ENCODE measurements around the gene TAL2.

The TAL2 gene

DNA sequence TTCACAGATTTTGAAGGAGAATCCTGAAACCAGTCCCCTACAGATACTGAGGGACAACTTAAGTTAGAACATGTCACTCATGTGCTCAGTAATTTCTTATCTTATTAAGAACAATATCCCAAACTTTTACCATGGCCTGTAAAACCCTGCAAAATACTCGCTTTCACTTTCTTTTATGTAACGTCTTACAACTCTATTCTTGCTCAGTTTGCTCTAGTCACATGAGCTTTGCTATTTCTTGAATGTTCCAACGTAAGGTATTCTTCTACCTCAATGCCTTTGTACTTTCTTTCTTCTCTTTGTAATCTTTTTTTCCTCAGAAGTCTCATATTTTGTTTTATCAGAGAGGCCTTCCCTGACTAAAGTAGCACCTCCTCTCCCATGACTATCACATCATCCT, 46.1 kb downstream of the TAL2 start:
- DNase-seq (ENCODE audit: low read depth in 2 of 2): no peak

DNA sequence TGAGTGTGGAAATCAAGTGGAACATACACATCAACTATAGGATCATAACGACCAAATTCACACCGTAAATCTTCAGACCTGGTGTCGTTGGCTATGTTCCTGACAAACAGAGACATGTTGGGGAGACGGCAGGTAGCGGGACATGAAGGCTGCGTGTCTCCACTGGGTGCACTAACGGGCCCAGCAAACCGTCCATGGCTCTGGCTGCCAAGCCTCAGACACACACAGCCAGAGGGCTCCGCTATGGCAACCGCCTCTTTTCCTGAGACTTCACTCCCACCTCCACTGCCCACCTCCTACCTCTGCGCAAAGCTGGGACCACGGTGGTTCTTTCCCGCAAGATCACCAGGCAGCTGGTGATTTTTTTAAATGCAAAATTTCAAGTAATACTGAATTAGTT, 48.4 kb downstream of the TAL2 start:
- no peak for DNase-seq (ENCODE audit: low read depth in 2 of 2)

DNA sequence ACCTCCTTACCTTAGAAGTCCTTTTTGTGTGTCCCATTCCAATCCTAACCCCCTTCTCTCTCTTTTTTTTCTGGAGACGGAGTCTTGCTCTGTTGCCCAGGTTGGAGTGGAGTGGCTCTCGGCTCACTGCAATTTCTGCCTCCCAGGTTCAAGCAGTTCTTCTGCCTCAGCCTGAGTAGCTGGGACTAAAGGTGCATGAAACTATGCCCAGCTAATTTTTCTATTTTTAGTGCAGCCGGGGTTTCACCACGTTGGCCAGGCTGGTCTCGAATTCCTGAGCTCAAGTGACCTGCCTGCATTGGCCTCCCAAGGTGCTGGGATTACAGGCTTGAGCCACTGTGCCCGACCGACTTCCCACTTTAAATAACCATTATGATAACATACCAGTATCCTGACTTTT, 49.6 kb downstream of the TAL2 start:
- no peak for DNase-seq (ENCODE audit: low read depth in 2 of 2)

DNA sequence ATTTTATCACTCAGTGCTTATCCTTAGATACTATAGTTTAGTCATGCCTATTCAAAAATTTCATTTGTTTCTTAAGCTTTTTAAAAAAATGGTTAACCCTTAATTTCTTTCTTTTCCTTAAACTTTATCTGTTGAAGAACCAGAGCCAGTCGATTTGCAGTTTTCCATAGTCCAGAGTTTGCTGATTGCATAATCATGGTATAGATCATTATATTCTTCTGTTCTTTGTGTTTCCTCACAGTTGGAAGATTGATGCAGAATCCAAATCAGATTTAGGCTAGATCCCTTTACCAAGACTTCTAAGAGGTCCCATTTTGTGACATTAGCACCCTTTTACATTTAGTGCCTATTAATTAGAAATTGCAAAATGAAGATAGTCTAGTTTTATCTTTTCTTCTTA, 50.0 kb downstream of the TAL2 start:
- no peak for DNase-seq (ENCODE audit: low read depth in 2 of 2)
